Ammon's horn (tissue), 1 donor: ENCODE data around the gene LARGE1.

Experiments used
- DNase-seq: peaks from one replicate; pipeline ENCODE4 v3.0.0-alpha.2; 2016; ENCODE audit warnings: low spot score

LARGE1 gene

GRCh38 chr22:33772745-33773144 lies 147.5 kb downstream of the LARGE1 start:
- no peak for DNase-seq

GRCh38 chr22:33771136-33771535 lies 149.1 kb downstream of the LARGE1 start:
- no peak for DNase-seq

GRCh38 chr22:33770723-33771122 lies 149.6 kb downstream of the LARGE1 start:
- no peak for DNase-seq

GRCh38 chr22:33766091-33766490 lies 154.2 kb downstream of the LARGE1 start:
- DNase-seq = no peak

- DNase-seq = no peak
Observed at GRCh38 chr22:33758961-33759360, 161.3 kb downstream of the LARGE1 start.

GRCh38 chr22:33757802-33758483 lies 162.3 kb downstream of the LARGE1 start:
- no peak for DNase-seq

GRCh38 chr22:33757041-33757801 lies 163.1 kb downstream of the LARGE1 start:
- no peak for DNase-seq

- DNase-seq = peak; percentile 35
Observed at GRCh38 chr22:33756508-33756949, 163.7 kb downstream of the LARGE1 start.

GRCh38 chr22:33748714-33749113 lies 171.6 kb downstream of the LARGE1 start:
- DNase-seq = no peak

- DNase-seq = no peak
Observed at GRCh38 chr22:33747576-33748180, 172.6 kb downstream of the LARGE1 start.

- no peak for DNase-seq
Observed at GRCh38 chr22:33747029-33747428, 173.2 kb downstream of the LARGE1 start.

GRCh38 chr22:33746501-33746928 lies 173.8 kb downstream of the LARGE1 start:
- DNase-seq = no peak

GRCh38 chr22:33745501-33745900 lies 174.8 kb downstream of the LARGE1 start:
- DNase-seq = no peak

- DNase-seq = no peak
Observed at GRCh38 chr22:33743756-33744155, 176.5 kb downstream of the LARGE1 start.

GRCh38 chr22:33741025-33741424 lies 179.3 kb downstream of the LARGE1 start:
- no peak for DNase-seq

- no peak for DNase-seq
Observed at GRCh38 chr22:33739516-33739915, 180.8 kb downstream of the LARGE1 start.

GRCh38 chr22:33737662-33738061 lies 182.6 kb downstream of the LARGE1 start:
- DNase-seq = no peak

GRCh38 chr22:33735978-33736377 lies 184.3 kb downstream of the LARGE1 start:
- no peak for DNase-seq

GRCh38 chr22:33728847-33729246 lies 191.4 kb downstream of the LARGE1 start:
- no peak for DNase-seq

- DNase-seq = no peak
Observed at GRCh38 chr22:33726294-33726734, 194.0 kb downstream of the LARGE1 start.

GRCh38 chr22:33723915-33724314 lies 196.4 kb downstream of the LARGE1 start:
- peak; percentile 39 for DNase-seq

GRCh38 chr22:33722816-33723215 lies 197.5 kb downstream of the LARGE1 start:
- no peak for DNase-seq
